ENCODE measurements around the gene KLHL18.

The KLHL18 gene

DNA sequence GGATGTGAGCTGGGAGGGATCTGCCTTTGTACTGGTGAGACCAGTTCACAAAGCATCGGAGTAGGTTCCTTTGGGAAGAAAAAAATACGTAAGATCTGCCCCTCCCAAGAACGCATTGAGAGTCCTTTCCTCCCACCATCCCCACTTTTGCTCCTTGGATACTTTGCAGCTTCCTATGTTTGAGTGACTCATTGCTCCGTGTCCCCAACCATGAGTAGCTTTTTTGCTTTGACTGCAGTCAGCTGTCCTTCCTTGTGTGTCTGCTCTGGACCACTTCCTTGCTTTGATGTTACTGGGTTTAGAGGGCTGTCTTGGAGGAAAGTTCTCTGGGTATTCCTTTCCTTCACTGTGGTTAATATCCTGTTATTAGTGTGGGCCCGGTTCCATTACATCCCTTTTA is 54.9 kb downstream of the KLHL18 start:
- no peak for DNase-seq (ENCODE audit: low read depth)
- no peak for TF ChIP-seq CTCF (conservative IDR thresholded peaks at IDR 0.05; ENCODE audit: low read depth, low read length)
- no peak overlapping the region for H3K4me3 ChIP-seq (ENCODE audit: low read length)

DNA sequence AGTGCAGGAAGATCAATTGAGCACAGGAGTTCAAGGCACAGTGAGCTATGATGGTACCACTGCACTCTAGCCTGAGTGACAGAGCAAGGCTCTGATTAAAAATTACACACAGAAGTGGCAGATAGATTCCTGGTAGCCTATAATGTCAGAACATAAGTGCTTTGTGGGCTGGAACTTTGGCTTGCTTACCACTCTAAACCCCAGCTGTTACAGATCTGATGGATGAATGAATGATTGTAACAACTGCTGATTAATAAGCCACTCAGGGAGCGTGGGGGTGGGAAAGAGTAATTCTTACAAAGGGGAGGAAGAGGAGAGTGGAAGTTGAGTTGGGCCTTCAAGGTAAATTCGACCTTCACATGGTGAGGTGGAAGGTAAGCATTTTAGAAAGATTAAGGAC is 57.2 kb downstream of the KLHL18 start:
- H3K4me3 ChIP-seq (ENCODE audit: low read length), result no peak overlapping the region
- no peak for DNase-seq (ENCODE audit: low read depth)

GRCh38 chr3:47340866-47341265 is 58.1 kb downstream of the KLHL18 start:
- H3K4me3 ChIP-seq (ENCODE audit: low read length), result no peak overlapping the region
- DNase-seq (ENCODE audit: low read depth), result no peak
- TF ChIP-seq CTCF (conservative IDR thresholded peaks at IDR 0.05; ENCODE audit: low read depth, low read length), result no peak

More for the DNA sequence above, 57.2 kb downstream of the KLHL18 start:
- TF ChIP-seq CTCF (conservative IDR thresholded peaks at IDR 0.05; ENCODE audit: low read depth, low read length), result no peak

DNA sequence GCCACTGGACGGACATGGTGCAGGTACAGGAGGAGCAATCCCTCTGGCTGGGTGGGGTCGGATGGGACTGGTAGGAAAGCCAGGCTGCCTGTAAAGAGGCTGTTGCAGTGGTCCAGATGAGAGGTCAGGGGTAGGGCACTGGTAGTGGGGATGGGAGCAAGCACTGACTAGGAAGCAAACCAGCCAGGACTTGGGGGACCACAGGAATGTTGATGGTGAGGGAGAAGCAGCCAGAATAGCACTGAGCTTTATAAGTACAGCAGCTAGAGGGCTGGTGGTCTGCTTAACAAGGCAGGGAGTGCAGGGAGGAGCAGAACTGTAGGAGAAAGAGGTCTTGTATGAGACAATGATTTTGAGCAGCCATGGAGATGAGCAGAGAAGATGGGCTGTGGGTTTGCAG is 59.4 kb downstream of the KLHL18 start:
- H3K4me3 ChIP-seq (ENCODE audit: low read length), result no peak overlapping the region
- no peak for DNase-seq (ENCODE audit: low read depth)
- TF ChIP-seq CTCF (conservative IDR thresholded peaks at IDR 0.05; ENCODE audit: low read depth, low read length), result no peak

GRCh38 chr3:47342812-47343211 is 60.1 kb downstream of the KLHL18 start:
- H3K4me3 ChIP-seq (ENCODE audit: low read length), result no peak overlapping the region
- DNase-seq (ENCODE audit: low read depth), result no peak

GRCh38 chr3:47343471-47343971 is 60.8 kb downstream of the KLHL18 start:
- no peak overlapping the region for H3K4me3 ChIP-seq (ENCODE audit: low read length)
- TF ChIP-seq CTCF (conservative IDR thresholded peaks at IDR 0.05; ENCODE audit: low read depth, low read length), result no peak
- DNase-seq (ENCODE audit: low read depth), result no peak

More at GRCh38 chr3:47342812-47343211, 60.1 kb downstream of the KLHL18 start:
- TF ChIP-seq CTCF (conservative IDR thresholded peaks at IDR 0.05; ENCODE audit: low read depth, low read length), result no peak

- no peak overlapping the region for H3K4me3 ChIP-seq (ENCODE audit: low read length)
- DNase-seq (ENCODE audit: low read depth), result no peak
- TF ChIP-seq CTCF (conservative IDR thresholded peaks at IDR 0.05; ENCODE audit: low read depth, low read length), result no peak
Measured at GRCh38 chr3:47344971-47345370, 62.2 kb downstream of the KLHL18 start.

All from retinal pigment epithelial cell (primary cell).